ENCODE results near the gene LAMTOR1. TPM values are rescaled to one million over a fixed set of nuclear protein-coding genes. Genes with fewer than 3 reads are reported as not detected.

The LAMTOR1 gene
- total RNA-seq, 1 experiment from 2014 or later: 96.3 TPM

DNA sequence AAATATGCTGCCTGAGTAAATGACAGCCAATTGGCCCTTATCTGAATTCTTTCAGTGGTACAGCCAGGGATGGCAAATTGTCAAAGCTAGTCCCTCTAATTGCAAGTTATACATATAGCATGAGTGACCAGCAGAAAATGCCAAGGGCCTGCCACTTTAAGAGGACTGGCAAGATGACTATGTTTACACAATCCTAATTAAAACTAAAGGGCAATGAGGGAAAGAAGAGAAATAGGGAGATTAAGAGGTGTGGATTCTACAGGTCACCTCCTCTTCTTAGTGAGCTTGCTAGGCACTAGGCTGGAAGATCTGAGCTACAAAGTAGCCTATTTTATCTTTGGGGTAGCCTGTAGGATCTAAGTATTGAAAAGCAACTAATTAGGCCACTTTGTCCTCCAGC, 36.2 kb downstream of the LAMTOR1 start:
- Histone ChIP-seq H3T11ph (ENCODE audit: low read length) (no peak overlapping the region), H2BK120ac (ENCODE audit: low read depth, low read length, poor library complexity, severe bottlenecking) (no peak overlapping the region), H3K9me3 (ENCODE audit: control insufficient read depth, low read depth, low read length) (no peaks in the 10 kb centered on the region), H3K79me1 (ENCODE audit: insufficient read depth, low read depth, low read length, poor library complexity, severe bottlenecking) (peaks cover 4% of the 10 kb centered on the region), H3K4me2 (ENCODE audit: insufficient read depth, insufficient read length, low read length) (no peak overlapping the region), H3K4ac (ENCODE audit: low read depth, low read length) (no peak overlapping the region), H2AK5ac (ENCODE audit: insufficient read length, low read length) (no peak overlapping the region), H3K56ac (ENCODE audit: insufficient read length, low read depth, low read length) (no peak overlapping the region), H3K18ac (ENCODE audit: insufficient read length, low read depth, low read length) (no peak overlapping the region), H3K27me3 (ENCODE audit: insufficient read depth, low read length) (no peaks in the 10 kb centered on the region), H3K79me2 (ENCODE audit: insufficient read depth, low read length) (peaks cover 2% of the 10 kb centered on the region; the same call in 1 of the 2 replicates), H3K23me2 (ENCODE audit: insufficient read length, low read depth, low read length, poor library complexity, severe bottlenecking) (no peaks in the 10 kb centered on the region), H2AFZ (ENCODE audit: low read length) (no peak overlapping the region), H2BK5ac (ENCODE audit: insufficient read length, low read length) (no peak overlapping the region), H3K9ac (ENCODE audit: extremely low read depth, insufficient read length, low read length) (no peak overlapping the region), H4K5ac (ENCODE audit: insufficient read length, low read depth, low read length) (no peak overlapping the region), H3K14ac (ENCODE audit: insufficient read depth, low read length) (no peak overlapping the region), H3K4me1 (ENCODE audit: insufficient read depth, low read length) (no peaks in the 10 kb centered on the region), H4K20me1 (ENCODE audit: control insufficient read depth, insufficient read depth, insufficient read length) (no peaks in the 10 kb centered on the region), H4K8ac (replicated peaks; ENCODE audit: insufficient read length, low read depth, low read length) (no peak overlapping the region), H2BK15ac (ENCODE audit: low read depth, low read length) (no peak overlapping the region), H2BK12ac (ENCODE audit: insufficient read length, low read depth, low read length) (no peak overlapping the region), H4K91ac (ENCODE audit: insufficient read length, low read depth, low read length) (no peak overlapping the region), H3K27ac (ENCODE audit: insufficient read length, low read depth, low read length) (no peak overlapping the region), H2BK20ac (ENCODE audit: low read depth, low read length, poor library complexity, severe bottlenecking) (no peak overlapping the region), H3K23ac (ENCODE audit: insufficient read length, low read depth, low read length) (no peak overlapping the region)
- no peaks in the 10 kb centered on the region for H3K27me3 Mint-ChIP-seq (ENCODE audit: low read depth)
- peaks cover 22 to 28% of the 10 kb centered on the region in 2 experiments for H3K4me1 Mint-ChIP-seq
- H3K27ac Mint-ChIP-seq: peak overlapping the region in 2 of 3 experiments; percentile 48 to 72; a peak in 2 of 7 replicates
- H3K36me3 Mint-ChIP-seq (ENCODE audit: insufficient read depth in 1 of 3, low read depth in 3 of 3): peaks cover 1 to 31% (median 24%) of the 10 kb centered on the region in 3 experiments; a peak in 5 of 7 replicates
- no peaks in the 10 kb centered on the region for H3K9me3 Mint-ChIP-seq
- DNase-seq: no peak
- TF ChIP-seq, protein P1, sequence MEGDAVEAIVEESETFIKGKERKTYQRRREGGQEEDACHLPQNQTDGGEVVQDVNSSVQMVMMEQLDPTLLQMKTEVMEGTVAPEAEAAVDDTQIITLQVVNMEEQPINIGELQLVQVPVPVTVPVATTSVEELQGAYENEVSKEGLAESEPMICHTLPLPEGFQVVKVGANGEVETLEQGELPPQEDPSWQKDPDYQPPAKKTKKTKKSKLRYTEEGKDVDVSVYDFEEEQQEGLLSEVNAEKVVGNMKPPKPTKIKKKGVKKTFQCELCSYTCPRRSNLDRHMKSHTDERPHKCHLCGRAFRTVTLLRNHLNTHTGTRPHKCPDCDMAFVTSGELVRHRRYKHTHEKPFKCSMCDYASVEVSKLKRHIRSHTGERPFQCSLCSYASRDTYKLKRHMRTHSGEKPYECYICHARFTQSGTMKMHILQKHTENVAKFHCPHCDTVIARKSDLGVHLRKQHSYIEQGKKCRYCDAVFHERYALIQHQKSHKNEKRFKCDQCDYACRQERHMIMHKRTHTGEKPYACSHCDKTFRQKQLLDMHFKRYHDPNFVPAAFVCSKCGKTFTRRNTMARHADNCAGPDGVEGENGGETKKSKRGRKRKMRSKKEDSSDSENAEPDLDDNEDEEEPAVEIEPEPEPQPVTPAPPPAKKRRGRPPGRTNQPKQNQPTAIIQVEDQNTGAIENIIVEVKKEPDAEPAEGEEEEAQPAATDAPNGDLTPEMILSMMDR (conservative IDR thresholded peaks at IDR 0.05): no peak
- no peak overlapping the region for H3K4me3 Mint-ChIP-seq

Measured in H9 (cell line).